HepG2 (cell line): Measurements from ENCODE around the gene ARL4C. TPM values are rescaled to one million over a fixed set of nuclear protein-coding genes. Genes with fewer than 3 reads are reported as not detected.

Source experiments
- ATAC-seq: fragments of 200-7000 bp; cut with Tn5 transposase; 3 replicates; pipeline ENCODE4 v1.9.1; 2020; ENCODE audit warnings: mild to moderate bottlenecking, moderate library complexity
- BruUV-seq: library from RNA; stranded (reverse); fragments of 400-500 nt; replicated peaks from 2 replicates; lab custom pipeline; 2021; lab: Mats Ljungman, UMichigan
- CTCF ChIA-PET: fragments of 300-600 bp; formaldehyde crosslinking; extraction: SDS; loops from one replicate; lab custom pipeline; 2021; ENCODE audit warnings: low total read pairs, inconsistent platforms, low intra/inter-chr PET ratio; lab: Yijun Ruan, JAX
- POLR2A ChIA-PET: fragments of 350-600 bp; sonication (Branson Sonifier 250); formaldehyde crosslinking; loops from one replicate; lab custom pipeline; 2020; ENCODE audit warnings: antibody characterized with exemption, inconsistent platforms; lab: Yijun Ruan, JAX
- DNase-seq: peaks from one replicate; pipeline ENCODE4 v3.0.0-alpha.2; 2015; ENCODE audit warnings: low spot score
- FAIRE-seq: peaks from 3 replicates; lab custom pipeline; 2011; peaks lifted over from hg19 to GRCh38; lab: Jason Lieb, UNC
- H2AFZ ChIP-seq: one replicate; pipeline ENCODE4 v1.6.1; 2011; ENCODE audit warnings: low read length, inconsistent platforms
- H3K27ac ChIP-seq: fragments of 300-600 bp; 3 replicates; pipeline ENCODE4 v1.8.0; 2011; ENCODE audit warnings: mixed run types, mild to moderate bottlenecking, mixed read lengths, low read length, inconsistent platforms; ENCODE audit not compliant: insufficient read depth; ENCODE audit errors: extremely low read length
- H3K27me3 ChIP-seq, 2 experiments: fragments of 200-600 bp in 1 of 2; 2 replicates in 1 of 2; 3 replicates in 1 of 2; pipeline versions ENCODE4 v1.6.0 to v1.8.0; 2011; ENCODE audit warnings: low read length in 2 of 2, mild to moderate bottlenecking in 2 of 2, moderate library complexity in 2 of 2, inconsistent platforms in 1 of 2; ENCODE audit not compliant: insufficient read depth in 2 of 2, control insufficient read depth in 1 of 2
- H3K36me3 ChIP-seq, 2 experiments: fragments of 200-600 bp in 1 of 2; replicated peaks in 1 of 2; 2 replicates in 1 of 2; 3 replicates in 1 of 2; pipeline versions ENCODE4 v1.5.1 to v1.8.0; 2011; ENCODE audit warnings: low read length in 2 of 2, inconsistent platforms in 1 of 2; ENCODE audit not compliant: insufficient read depth in 2 of 2, control insufficient read depth in 1 of 2
- H3K4me1 ChIP-seq: 2 replicates; pipeline ENCODE4 v1.5.1; 2012; ENCODE audit warnings: low read length, inconsistent platforms; ENCODE audit not compliant: insufficient read depth
- H3K4me2 ChIP-seq: 2 replicates; pipeline ENCODE4 v1.6.0; 2011; ENCODE audit warnings: low read depth, low read length, inconsistent platforms
- H3K4me3 ChIP-seq, 3 experiments: fragments of 200-600 bp in 1 of 3; sonication (generic), shearing (Covaris generic) in 1 of 3; replicated peaks in 1 of 3; 2 replicates each; pipeline ENCODE4 v1.5.1; 2011 to 2016; ENCODE audit warnings: low read length in 3 of 3, inconsistent platforms in 2 of 3, low read depth in 2 of 3, mild to moderate bottlenecking in 2 of 3, control low read depth in 1 of 3, mixed read lengths in 1 of 3; ENCODE audit not compliant: insufficient read depth in 1 of 3
- H3K79me2 ChIP-seq: one replicate; pipeline ENCODE4 v1.6.1; 2011; ENCODE audit warnings: low read length, inconsistent platforms; ENCODE audit not compliant: insufficient read depth
- H3K9ac ChIP-seq: 2 replicates; pipeline ENCODE4 v1.6.0; 2011; ENCODE audit warnings: mild to moderate bottlenecking, low read depth, low read length, inconsistent platforms; ENCODE audit not compliant: insufficient read depth
- H3K9me3 ChIP-seq: 2 replicates; pipeline ENCODE4 v1.5.1; 2012; ENCODE audit warnings: mild to moderate bottlenecking, low read length
- H4K20me1 ChIP-seq: 2 replicates; pipeline ENCODE4 v1.6.0; 2011; ENCODE audit warnings: inconsistent platforms, mild to moderate bottlenecking, low read length, moderate library complexity; ENCODE audit not compliant: insufficient read depth
- DMAP1 ChIP-seq: IDR thresholded peaks from 2 replicates; pipeline ENCODE4 v1.6.1; 2016
- GATAD1 ChIP-seq: IDR thresholded peaks from 2 replicates; pipeline ENCODE4 v1.6.1; 2016; ENCODE audit warnings: missing genetic modification reagents, missing compliant biosample characterization
- PAX8 ChIP-seq: sonication (generic); formaldehyde crosslinking; IDR thresholded peaks from 2 replicates; pipeline ENCODE4 v1.8.0; 2022; ENCODE audit warnings: mild to moderate bottlenecking, missing genetic modification reagents, borderline replicate concordance
- RBAK ChIP-seq: sonication (generic); formaldehyde crosslinking; IDR thresholded peaks from 2 replicates; pipeline ENCODE4 v1.5.1; 2020; ENCODE audit warnings: mild to moderate bottlenecking, missing genetic modification reagents
- REL ChIP-seq: sonication (generic); formaldehyde crosslinking; conservative IDR thresholded peaks from 2 replicates; pipeline ENCODE4 v1.8.0; 2022; ENCODE audit warnings: mild to moderate bottlenecking, missing genetic modification reagents, moderate library complexity
- ZNF556 ChIP-seq: sonication (generic); formaldehyde crosslinking; IDR thresholded peaks from 2 replicates; pipeline ENCODE4 v1.4.0; 2020; ENCODE audit warnings: mild to moderate bottlenecking, missing genetic modification reagents, borderline replicate concordance
- ZNF879 ChIP-seq: sonication (generic); formaldehyde crosslinking; IDR thresholded peaks from 2 replicates; pipeline ENCODE4 v1.8.1; 2023; ENCODE audit warnings: missing genetic modification reagents
- ZSCAN30 ChIP-seq: sonication (generic); formaldehyde crosslinking; IDR thresholded peaks from 2 replicates; pipeline ENCODE4 v1.5.0; 2020; ENCODE audit warnings: mild to moderate bottlenecking, missing genetic modification reagents
- WGBS: methylation state at CpG from one replicate; pipeline ENCODE4 v1.1.6; 2017; ENCODE audit warnings: low lambda C conversion rate; 5-methylcytosine and 5-hydroxymethylcytosine counted together
- in situ Hi-C: cut with HindIII; loops from 2 replicates; pipeline ENCODE4 v1.10.0; 2017; ENCODE audit warnings: low pct_unique_long_range_greater_than_20kb; ENCODE audit not compliant: extremely low pct_ligation_motif_present
- intact Hi-C: fragments of 100-400 bp; cut with micrococcal nuclease; formaldehyde crosslinking; loops from one replicate; pipeline ENCODE4 v1.10.0; 2022; ENCODE audit not compliant: unreplicated experiment
- polyA plus RNA-seq, 8 experiments: library from polyadenylated mRNA; depleted of rRNA in 3 of 8; stranded (reverse) in 7 of 8; unstranded in 1 of 8; fragments of >200 nt; fragmentation: Illumina TruSeq in 4 of 8; extraction: Trizol in 4 of 8; gene quantifications; 2 replicates each; pipeline versions ENCODE4 v1.2.1 to v1.2.3, GENCODE V29; 2011 to 2016; ENCODE audit warnings: low read depth in 4 of 8, missing spikeins in 1 of 8, mixed read lengths in 1 of 8; ENCODE audit not compliant: insufficient read depth in 1 of 8
- total RNA-seq, 5 experiments: library from RNA; depleted of rRNA; stranded (reverse); fragments of >200 nt; fragmentation: Illumina TruSeq; extraction: Trizol; gene quantifications; 2 replicates each; pipeline ENCODE4 v1.2.3, GENCODE V29; 2016; ENCODE audit warnings: low read depth in 1 of 5
- TF ChIP-seq, protein P1 (sequence below): sonication (generic); formaldehyde crosslinking; IDR thresholded peaks from 2 replicates; pipeline ENCODE4 v1.8.0; 2022; ENCODE audit warnings: missing genetic modification reagents, low read depth, mild to moderate bottlenecking, borderline replicate concordance
- TF ChIP-seq, protein P2 (sequence below): IDR thresholded peaks from 2 replicates; pipeline ENCODE4 v1.4.0; 2020; ENCODE audit warnings: mild to moderate bottlenecking, missing genetic modification reagents
- TF ChIP-seq, protein P3 (sequence below): IDR thresholded peaks from 2 replicates; pipeline ENCODE4 v1.6.1; 2016; ENCODE audit warnings: missing genetic modification reagents, missing compliant biosample characterization

The ARL4C gene
- total and polyA plus RNA-seq, 2 of the 13 experiments (the other 11 are each of a cell fraction or from before 2014, with no cell fraction given), result 0.07 to 0.15 TPM

- DNase-seq (no peak), ATAC-seq (no peak), FAIRE-seq (no peak)
- H3K4me3 ChIP-seq, result no peak overlapping the region
- H3K4me1 ChIP-seq, result peaks cover 13% of the 10 kb centered on the region
- intact Hi-C loops, result no loop called here
- peak; percentile 89 for TF ChIP-seq RBAK (CRISPR knock-in tag)
- TF ChIP-seq, protein P1, sequence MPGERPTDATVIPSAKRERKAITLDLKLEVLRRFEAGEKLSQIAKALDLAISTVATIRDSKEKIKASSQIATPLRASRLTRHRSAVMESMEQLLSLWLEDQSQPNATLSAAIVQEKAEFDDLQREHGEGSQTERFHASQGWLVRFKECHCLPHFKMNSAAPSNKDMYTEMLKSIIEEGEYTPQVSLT (CRISPR knock-in tag), result no peak
- H4K20me1 ChIP-seq, result no peaks in the 10 kb centered on the region
- H3K27ac ChIP-seq, result no peak overlapping the region
- ChIA-PET POLR2A (no interaction called here), CTCF (no interaction called here)
- no peak overlapping the region for H2AFZ ChIP-seq
- no peaks in the 10 kb centered on the region for H3K9me3 ChIP-seq
- no peak overlapping the region for H3K4me2 ChIP-seq
- WGBS, result 8% methylated on average over 4 of the region's 4 CpGs
- no peaks in the 10 kb centered on the region for H3K36me3 ChIP-seq
- H3K27me3 ChIP-seq, result peaks cover 0 to 17% of the 10 kb centered on the region in 2 experiments; a peak in 1 of 5 replicates
- no peaks in the 10 kb centered on the region for H3K79me2 ChIP-seq
- BruUV-seq, result no TSS peak
- no peak overlapping the region for H3K9ac ChIP-seq
- in situ Hi-C loops, result no loop called here
Observed at GRCh38 chr2:234537929-234538328, 41.0 kb upstream of the ARL4C start.

DNA sequence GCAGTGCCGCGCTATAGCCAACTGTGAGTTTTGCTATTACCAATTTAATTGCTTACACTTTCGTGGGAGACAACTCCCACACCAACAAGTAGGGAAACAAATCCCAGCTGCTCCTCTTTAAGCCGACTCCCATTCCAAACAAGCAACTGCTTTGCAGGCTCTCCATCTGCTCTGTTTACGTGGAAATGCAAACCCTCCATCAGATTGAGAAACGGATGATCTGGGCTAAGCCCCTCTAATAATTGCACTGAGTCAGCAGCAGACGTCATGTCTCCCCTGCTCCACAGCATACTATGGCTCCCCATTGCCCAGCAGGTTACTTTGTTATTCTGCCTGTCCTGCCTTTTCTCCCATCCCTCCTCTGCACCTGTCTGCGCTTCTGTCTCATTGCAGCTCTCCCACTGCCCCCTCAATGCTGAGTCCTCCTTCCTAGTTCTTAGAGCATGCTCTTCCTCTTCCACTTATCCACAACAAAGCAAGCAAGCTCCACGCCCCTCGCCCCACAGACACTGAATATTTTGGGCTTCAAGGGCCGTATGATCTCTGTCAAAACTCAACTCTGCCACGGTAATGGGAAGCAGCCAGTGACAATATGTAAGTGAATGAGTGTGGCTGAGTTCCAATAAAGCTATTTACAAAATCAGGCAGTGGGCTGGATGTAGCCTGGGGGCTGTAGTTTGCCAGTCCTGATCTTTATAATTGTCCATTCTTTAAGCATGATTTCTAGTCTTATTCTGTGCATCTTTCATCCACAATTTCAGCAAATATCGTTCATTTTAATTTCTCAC is 39.5 kb upstream of the ARL4C start:
- no peak overlapping the region for H3K9ac ChIP-seq
- H3K4me2 ChIP-seq, result no peak overlapping the region
- no peak for FAIRE-seq
- no peak overlapping the region for H3K27ac ChIP-seq
- intact Hi-C loops, result no loop called here
- no peak overlapping the region for H2AFZ ChIP-seq
- no peaks in the 10 kb centered on the region for H3K9me3 ChIP-seq
- H4K20me1 ChIP-seq, result no peaks in the 10 kb centered on the region
- H3K36me3 ChIP-seq, result no peaks in the 10 kb centered on the region
- ChIA-PET CTCF (no interaction called here), POLR2A (no interaction called here)
- no peak for TF ChIP-seq ZSCAN30 (CRISPR knock-in tag)
- no peak for TF ChIP-seq ZNF556 (CRISPR knock-in tag)
- no peak for TF ChIP-seq REL
- no peak for TF ChIP-seq GATAD1 (CRISPR knock-in tag)
- TF ChIP-seq DMAP1 (CRISPR knock-in tag), result no peak
- TF ChIP-seq PAX8, result no peak
- no peak for TF ChIP-seq ZNF879 (CRISPR knock-in tag)
- TF ChIP-seq, protein P2, sequence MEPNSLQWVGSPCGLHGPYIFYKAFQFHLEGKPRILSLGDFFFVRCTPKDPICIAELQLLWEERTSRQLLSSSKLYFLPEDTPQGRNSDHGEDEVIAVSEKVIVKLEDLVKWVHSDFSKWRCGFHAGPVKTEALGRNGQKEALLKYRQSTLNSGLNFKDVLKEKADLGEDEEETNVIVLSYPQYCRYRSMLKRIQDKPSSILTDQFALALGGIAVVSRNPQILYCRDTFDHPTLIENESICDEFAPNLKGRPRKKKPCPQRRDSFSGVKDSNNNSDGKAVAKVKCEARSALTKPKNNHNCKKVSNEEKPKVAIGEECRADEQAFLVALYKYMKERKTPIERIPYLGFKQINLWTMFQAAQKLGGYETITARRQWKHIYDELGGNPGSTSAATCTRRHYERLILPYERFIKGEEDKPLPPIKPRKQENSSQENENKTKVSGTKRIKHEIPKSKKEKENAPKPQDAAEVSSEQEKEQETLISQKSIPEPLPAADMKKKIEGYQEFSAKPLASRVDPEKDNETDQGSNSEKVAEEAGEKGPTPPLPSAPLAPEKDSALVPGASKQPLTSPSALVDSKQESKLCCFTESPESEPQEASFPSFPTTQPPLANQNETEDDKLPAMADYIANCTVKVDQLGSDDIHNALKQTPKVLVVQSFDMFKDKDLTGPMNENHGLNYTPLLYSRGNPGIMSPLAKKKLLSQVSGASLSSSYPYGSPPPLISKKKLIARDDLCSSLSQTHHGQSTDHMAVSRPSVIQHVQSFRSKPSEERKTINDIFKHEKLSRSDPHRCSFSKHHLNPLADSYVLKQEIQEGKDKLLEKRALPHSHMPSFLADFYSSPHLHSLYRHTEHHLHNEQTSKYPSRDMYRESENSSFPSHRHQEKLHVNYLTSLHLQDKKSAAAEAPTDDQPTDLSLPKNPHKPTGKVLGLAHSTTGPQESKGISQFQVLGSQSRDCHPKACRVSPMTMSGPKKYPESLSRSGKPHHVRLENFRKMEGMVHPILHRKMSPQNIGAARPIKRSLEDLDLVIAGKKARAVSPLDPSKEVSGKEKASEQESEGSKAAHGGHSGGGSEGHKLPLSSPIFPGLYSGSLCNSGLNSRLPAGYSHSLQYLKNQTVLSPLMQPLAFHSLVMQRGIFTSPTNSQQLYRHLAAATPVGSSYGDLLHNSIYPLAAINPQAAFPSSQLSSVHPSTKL (CRISPR knock-in tag), result no peak
- TF ChIP-seq, protein P3, sequence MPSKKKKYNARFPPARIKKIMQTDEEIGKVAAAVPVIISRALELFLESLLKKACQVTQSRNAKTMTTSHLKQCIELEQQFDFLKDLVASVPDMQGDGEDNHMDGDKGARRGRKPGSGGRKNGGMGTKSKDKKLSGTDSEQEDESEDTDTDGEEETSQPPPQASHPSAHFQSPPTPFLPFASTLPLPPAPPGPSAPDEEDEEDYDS (CRISPR knock-in tag), result no peak
- no TSS peak for BruUV-seq
- ATAC-seq, result no peak
- H3K79me2 ChIP-seq, result no peaks in the 10 kb centered on the region
- no peak overlapping the region for H3K4me3 ChIP-seq
- H3K27me3 ChIP-seq, result peaks cover 0 to 17% of the 10 kb centered on the region in 2 experiments; a peak in 1 of 5 replicates
- in situ Hi-C loops, result no loop called here
- peaks cover 13% of the 10 kb centered on the region for H3K4me1 ChIP-seq
- 28% methylated on average over 13 of the region's 13 CpGs for WGBS
- no peak for DNase-seq
